ENCODE data around the gene CIT.

The CIT gene

GRCh38 chr12:119666900-119667576 is 210.1 kb downstream of the CIT start:
- no peak for DNase-seq (ENCODE audit: low spot score)
- POLR2A ChIA-PET (ENCODE audit: low non-redundant PET) = no interaction called here
- no peak for TF ChIP-seq CTCF (conservative IDR thresholded peaks at IDR 0.05; ENCODE audit: low read depth)
- peak overlapping the region; percentile 97 for H3K27ac ChIP-seq
- CTCF ChIA-PET = interaction anchor here (0.5 to 1.4 kb wide), 7 partner anchors 8 to 1298 kb away, joined by 3 to 5 read pairs (median 4); no protein-coding TSS in a partner anchor

- CTCF ChIA-PET = interaction anchor here (0.6 kb wide), 1 partner anchor 1313 kb away, joined by 4 read pairs; no protein-coding TSS in a partner anchor
- TF ChIP-seq CTCF (conservative IDR thresholded peaks at IDR 0.05; ENCODE audit: low read depth) = no peak
- H3K27ac ChIP-seq = no peak overlapping the region
- POLR2A ChIA-PET (ENCODE audit: low non-redundant PET) = no interaction called here
- DNase-seq (ENCODE audit: low spot score) = no peak
These were observed 210.8 kb downstream of the CIT start for GRCh38 chr12:119666226-119666795.

GRCh38 chr12:119665164-119665929 is 211.8 kb downstream of the CIT start:
- ChIA-PET POLR2A (ENCODE audit: low non-redundant PET) (no interaction called here), CTCF (interaction anchor here (0.6 kb wide), 1 partner anchor 1312 kb away, joined by 4 read pairs; no protein-coding TSS in a partner anchor)
- no peak for TF ChIP-seq CTCF (conservative IDR thresholded peaks at IDR 0.05; ENCODE audit: low read depth)
- DNase-seq (ENCODE audit: low spot score) = no peak
- no peak overlapping the region for H3K27ac ChIP-seq

- DNase-seq (ENCODE audit: low spot score) = no peak
- POLR2A ChIA-PET (ENCODE audit: low non-redundant PET) = no interaction called here
- TF ChIP-seq CTCF (conservative IDR thresholded peaks at IDR 0.05; ENCODE audit: low read depth) = no peak
- CTCF ChIA-PET = no interaction called here
- no peak overlapping the region for H3K27ac ChIP-seq
These were observed 212.5 kb downstream of the CIT start for GRCh38 chr12:119664642-119665041.

- no peak for DNase-seq (ENCODE audit: low spot score)
- H3K27ac ChIP-seq = no peak overlapping the region
- ChIA-PET POLR2A (ENCODE audit: low non-redundant PET) (no interaction called here), CTCF (no interaction called here)
- no peak for TF ChIP-seq CTCF (conservative IDR thresholded peaks at IDR 0.05; ENCODE audit: low read depth)
These were observed 215.2 kb downstream of the CIT start for GRCh38 chr12:119661882-119662281.

GRCh38 chr12:119660076-119660475 is 217.0 kb downstream of the CIT start:
- no peak for TF ChIP-seq CTCF (conservative IDR thresholded peaks at IDR 0.05; ENCODE audit: low read depth)
- CTCF ChIA-PET = interaction anchor here (0.7 kb wide), 2 partner anchors 24 to 214 kb away, joined by 3 to 6 read pairs; no protein-coding TSS in a partner anchor
- DNase-seq (ENCODE audit: low spot score) = no peak
- POLR2A ChIA-PET (ENCODE audit: low non-redundant PET) = no interaction called here
- no peak overlapping the region for H3K27ac ChIP-seq
